HG03196 (cell line): ENCODE results near the gene ITGB6.
"Not testable (repeated sequence)": the region's sequence is repeated elsewhere in the genome, so short reads cannot be mapped to it uniquely, and the experiment has no call there.

ENCODE experiments used
- ATAC-seq: cut with Tn5 transposase; IDR thresholded peaks from one replicate; pipeline ENCODE4 v1.9.1; 2021; ENCODE audit not compliant: unreplicated experiment

The ITGB6 gene

GRCh38 chr2:160197587-160197986, 2.5 kb downstream of the ITGB6 start:
- no peak for ATAC-seq

GRCh38 chr2:160194946-160195345, 5.1 kb downstream of the ITGB6 start:
- no peak for ATAC-seq

- no peak for ATAC-seq
Observed at GRCh38 chr2:160194351-160194750, 5.7 kb downstream of the ITGB6 start.

GRCh38 chr2:160181146-160181836, 18.8 kb downstream of the ITGB6 start:
- ATAC-seq: not testable (repeated sequence)

GRCh38 chr2:160180690-160181089, 19.4 kb downstream of the ITGB6 start:
- ATAC-seq: not testable (repeated sequence)

DNA sequence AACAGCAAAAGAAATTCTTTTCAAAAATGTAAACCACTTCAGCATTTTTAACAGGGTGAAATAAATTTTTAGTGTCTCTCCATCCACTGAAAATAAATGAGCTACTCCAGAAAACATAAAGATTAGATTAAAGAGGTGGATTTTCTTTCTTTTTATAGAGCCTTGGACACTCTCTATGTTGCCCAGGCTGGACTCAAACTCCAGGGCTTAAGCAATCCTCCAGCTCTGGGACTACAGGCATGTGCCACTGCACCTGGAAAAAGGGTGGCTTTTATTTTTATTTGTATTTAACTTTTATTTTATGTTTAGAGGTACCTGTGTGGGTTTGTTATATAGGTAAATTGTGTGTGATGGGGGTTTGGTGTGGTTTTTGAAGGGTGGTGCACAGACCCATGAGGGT, 19.9 kb downstream of the ITGB6 start:
- no peak for ATAC-seq

DNA sequence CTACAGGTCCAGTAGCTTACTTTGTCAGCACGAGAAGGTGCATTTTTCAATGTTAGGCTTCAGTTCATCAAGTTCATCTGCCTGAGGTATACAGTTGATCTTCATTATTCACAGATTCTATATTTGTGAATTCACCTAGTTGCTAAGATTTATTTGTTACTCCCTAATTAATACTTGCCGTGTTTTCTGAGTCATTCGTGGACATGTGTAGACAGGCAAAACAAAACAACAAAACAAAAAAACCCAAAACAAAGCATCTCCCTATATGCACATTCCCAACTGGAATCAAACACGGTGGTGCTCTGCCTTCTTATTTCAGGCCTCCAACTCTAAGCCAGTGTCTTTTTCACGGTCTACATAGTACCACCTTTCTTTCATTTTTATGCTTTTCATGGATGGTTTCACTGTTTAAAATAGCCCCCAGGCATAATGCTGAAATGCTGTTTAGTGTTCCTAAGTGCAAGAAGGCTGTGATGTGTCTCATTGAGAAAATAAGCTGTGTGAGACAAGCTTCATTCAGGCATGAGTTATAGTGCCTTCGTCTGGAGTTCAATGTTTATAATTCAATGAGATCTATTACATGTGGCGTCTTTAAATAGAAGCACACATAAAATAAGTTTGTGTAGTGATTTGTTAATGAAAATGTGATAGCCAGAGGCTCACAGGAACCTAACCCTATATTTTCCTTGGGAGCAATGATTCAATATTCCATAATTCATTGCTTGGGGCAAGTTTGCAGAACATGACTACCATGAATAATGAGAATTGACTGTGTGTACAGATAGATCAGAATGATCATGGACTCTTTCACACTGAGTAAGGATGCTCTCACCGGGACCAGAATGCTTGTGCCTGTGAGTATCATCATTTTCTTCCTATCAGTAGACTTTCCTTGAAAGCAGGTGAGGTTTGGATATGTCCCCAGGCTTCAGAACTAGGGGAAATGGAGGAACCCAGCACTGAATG, 24.6 kb downstream of the ITGB6 start:
- no peak for ATAC-seq

GRCh38 chr2:160174322-160174721, 25.8 kb downstream of the ITGB6 start:
- no peak for ATAC-seq

DNA sequence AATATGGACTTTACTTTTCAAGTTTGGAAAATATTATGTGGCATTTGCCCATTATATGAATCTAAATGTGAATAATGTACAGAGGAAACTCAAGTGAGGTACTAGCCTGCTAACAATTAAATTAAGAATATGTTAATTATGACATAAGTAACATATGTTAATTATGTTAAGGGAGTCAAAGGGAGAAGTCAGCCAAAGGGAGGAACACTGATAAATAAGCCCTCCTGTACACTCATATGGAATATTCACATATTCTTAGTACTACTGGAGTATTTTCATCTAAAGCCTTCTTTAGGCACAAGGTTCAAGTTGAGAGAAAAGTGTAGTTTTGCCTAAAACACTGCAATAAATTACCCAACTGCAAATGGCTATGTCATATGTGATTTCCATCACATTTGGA, 30.1 kb downstream of the ITGB6 start:
- ATAC-seq: no peak

DNA sequence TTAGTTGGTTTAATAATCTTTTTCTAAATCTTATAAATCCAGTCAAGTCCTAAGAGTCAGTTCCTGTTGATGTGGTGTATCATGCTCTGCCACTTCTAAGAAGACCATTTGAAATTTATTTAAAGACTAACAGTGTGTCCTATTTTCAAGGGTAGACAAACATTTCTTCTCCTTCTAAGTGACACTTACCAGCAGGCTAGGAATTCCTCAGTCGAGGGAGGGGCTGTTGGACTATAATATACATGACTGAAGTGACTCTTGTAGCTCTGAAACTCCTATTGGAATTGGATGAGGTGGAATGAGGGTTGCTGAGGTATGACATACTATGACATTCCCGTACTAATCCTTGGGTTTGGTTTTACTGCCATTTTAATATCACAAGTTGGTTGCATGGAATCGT, 30.6 kb downstream of the ITGB6 start:
- no peak for ATAC-seq

- ATAC-seq: no peak
Observed at GRCh38 chr2:160168878-160169277, 31.2 kb downstream of the ITGB6 start.

GRCh38 chr2:160167089-160167740, 32.9 kb downstream of the ITGB6 start:
- ATAC-seq: no peak

GRCh38 chr2:160165996-160166395, 34.1 kb downstream of the ITGB6 start:
- no peak for ATAC-seq

GRCh38 chr2:160165081-160165480, 35.0 kb downstream of the ITGB6 start:
- no peak for ATAC-seq

DNA sequence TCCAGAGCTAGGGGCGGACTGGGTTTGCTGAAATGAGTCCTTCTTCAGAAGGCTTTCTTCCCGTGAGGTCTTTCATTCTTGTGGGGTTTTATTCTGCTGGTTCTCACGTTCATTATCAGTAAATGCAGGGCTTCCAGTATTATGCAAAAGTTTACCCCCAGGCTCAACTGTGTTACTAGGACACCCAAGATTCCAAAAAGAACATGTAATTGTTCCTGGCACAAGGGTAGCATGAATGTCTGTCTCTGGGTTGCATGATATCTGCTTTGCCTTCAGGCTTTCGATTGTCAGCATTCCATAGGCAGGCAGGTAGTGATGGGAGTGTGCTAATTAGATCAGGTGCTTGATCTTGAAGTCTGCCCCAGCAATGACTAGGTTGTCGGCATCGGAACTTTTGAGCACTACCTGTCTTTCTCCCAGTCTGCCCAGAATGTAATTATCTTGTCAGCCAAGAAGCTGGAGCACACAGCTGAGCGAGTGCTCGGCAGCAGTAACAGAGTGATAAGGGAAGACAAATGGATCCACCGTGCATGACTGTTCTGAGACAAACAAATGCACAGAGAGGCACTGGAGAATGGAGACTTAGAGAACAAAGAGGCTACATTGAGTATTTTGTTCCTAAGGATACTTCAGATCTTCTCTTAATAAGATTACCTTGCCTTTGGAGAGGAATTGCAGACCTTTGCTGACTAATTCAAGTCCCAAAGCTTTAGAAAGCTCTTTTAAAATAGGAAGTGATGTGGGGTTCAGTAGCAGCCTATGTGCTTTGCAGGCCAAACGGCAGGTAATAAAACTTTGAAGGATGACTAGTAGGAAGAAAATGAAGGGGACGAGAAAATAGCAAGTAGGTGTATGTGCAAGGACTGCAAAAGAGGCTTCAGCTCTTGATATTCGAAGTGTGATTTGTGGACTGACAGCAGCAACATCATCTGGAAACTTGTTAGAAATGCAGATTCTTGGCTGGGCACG, 41.9 kb downstream of the ITGB6 start:
- ATAC-seq: no peak

DNA sequence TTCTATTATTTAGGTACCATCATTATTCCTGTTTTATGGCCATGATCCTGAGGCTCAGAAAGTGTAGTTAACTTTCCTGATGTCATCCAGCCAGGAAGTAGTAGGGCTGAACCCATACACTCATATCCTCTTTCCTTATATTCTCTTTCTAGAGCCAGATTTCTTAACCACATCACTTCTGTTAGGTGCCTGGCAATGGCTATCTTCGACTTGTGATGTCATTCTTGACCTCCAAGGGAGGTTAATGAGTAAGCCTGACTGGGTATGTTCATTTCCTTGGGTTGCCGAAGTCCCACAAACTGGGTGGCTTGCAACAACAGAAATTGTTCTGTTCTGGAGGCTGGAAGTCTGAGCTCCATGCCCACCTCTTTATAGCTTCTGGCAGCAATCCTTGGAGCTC, 43.4 kb downstream of the ITGB6 start:
- no peak for ATAC-seq

- ATAC-seq: no peak
Observed at GRCh38 chr2:160156100-160156499, 44.0 kb downstream of the ITGB6 start.

GRCh38 chr2:160148419-160148818, 51.7 kb downstream of the ITGB6 start:
- ATAC-seq: not testable (repeated sequence)

GRCh38 chr2:160145471-160145870, 54.6 kb downstream of the ITGB6 start:
- no peak for ATAC-seq

DNA sequence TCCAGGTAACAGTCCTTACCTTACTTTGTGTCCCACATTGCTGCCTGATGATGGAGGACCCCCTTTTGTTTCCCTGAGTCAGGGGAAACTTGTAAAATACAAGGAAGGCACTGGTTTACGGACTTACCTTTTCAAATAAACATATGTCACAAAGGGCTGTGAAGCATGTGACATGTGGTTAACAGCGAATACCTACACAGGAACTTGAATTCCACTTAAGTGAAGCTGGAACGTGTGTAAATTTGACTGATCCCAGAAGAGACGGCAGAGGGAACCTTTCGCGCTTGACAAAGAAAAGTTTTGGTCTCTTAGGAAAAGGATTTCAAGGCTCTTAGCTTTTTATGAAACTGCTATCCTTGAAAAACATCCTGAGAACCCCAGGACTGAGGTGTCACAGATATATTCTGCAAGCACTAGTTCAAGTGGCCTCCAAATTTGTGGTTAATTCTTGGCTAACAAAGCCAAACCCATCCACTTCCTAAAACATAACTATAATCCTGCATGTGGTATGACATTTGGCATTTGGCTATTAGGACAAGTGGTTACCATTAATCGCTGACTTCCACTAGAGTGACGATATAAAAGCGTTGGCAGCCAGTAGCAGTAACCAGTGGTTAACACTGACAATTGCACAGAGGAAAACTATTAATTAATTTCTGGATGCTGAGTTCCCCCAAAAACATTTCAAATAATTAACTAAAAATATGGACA, 55.6 kb downstream of the ITGB6 start:
- no peak for ATAC-seq
